ENCODE measurements around the gene TPRG1. TPM values are rescaled to one million over a fixed set of nuclear protein-coding genes. Genes with fewer than 3 reads are reported as not detected.

The TPRG1 gene
- total RNA-seq, 2 experiments from 2014 or later, result 9.7 to 10.5 TPM

DNA sequence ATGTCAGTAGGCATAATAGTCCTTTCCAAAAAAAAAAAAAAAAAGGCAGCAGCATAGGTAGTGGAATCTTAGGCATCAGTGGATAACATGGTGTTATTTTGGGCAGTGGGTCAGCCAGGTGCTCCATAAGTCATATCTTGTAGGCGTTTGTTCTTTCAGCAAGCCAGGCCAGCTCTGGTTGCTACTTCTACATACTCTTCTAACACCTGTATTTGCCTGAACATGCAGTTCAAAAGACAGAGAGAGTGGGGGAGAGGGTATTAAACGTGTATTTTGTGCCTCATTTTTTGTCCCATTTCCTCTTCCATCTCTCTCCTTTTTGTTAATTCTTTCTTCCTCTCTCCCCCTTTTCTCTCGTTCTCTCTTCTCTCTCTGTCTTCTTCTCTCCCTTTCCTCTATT lies 110.4 kb downstream of the TPRG1 start:
- H3K4me3 Mint-ChIP-seq, result no peak overlapping the region

DNA sequence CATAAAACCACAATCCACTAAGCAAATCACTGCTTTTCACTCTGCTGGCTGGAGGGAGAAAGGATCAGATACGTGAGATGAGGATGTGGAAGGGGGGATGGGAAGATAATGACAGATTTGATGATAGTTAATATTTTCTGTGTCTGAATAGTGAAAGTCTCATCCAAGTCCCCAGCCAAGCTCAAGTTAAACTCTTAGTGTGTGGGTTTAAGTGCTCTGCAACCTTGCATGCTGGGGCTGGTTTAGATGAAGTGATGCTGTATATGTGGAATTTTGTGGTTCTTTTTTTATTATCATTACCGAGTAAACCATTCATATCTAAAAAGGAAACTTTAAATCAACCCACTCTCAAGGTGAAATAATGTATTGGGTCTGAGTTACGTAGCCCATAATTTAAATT lies 111.0 kb downstream of the TPRG1 start:
- DNase-seq (no peak), ATAC-seq (no peak)
- H3K27ac Mint-ChIP-seq, result no peak overlapping the region
- H3K9me3 Mint-ChIP-seq (ENCODE audit: low read depth), result no peaks in the 10 kb centered on the region
- CTCF ChIA-PET, result no interaction called here
- no peaks in the 10 kb centered on the region for H3K27me3 Mint-ChIP-seq
- peaks cover 18% of the 10 kb centered on the region for H3K4me1 Mint-ChIP-seq
- peaks cover 2% of the 10 kb centered on the region for H3K36me3 Mint-ChIP-seq
- no peak overlapping the region for H3K4me3 Mint-ChIP-seq

More for the DNA sequence above, 110.4 kb downstream of the TPRG1 start:
- CTCF ChIA-PET, result no interaction called here
- Mint-ChIP-seq H3K9me3 (ENCODE audit: low read depth) (no peaks in the 10 kb centered on the region), H3K27me3 (no peaks in the 10 kb centered on the region), H3K27ac (no peak overlapping the region), H3K4me1 (peaks cover 21% of the 10 kb centered on the region), H3K36me3 (peaks cover 2% of the 10 kb centered on the region)
- DNase-seq (no peak), ATAC-seq (no peak)

DNA sequence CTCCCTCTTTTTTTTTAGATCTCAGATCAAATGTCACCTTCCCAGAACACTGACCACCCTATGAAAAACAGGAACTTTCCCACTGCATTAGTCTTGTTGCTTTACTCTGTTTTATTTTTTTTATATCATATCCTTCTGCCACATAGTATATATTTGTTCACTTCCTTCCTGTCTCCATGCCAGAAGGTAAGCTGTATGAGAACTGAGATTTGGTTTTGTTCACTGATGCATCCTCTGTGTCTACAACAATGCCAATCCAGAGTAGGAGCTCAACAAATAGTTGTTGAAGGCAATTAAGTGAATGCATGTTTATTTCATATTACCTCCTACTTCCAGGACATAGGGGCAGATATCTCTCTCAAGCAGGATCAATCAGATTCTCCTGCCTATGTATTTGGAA lies 114.4 kb downstream of the TPRG1 start:
- H3K36me3 Mint-ChIP-seq, result peaks cover 2% of the 10 kb centered on the region
- peak overlapping the region; percentile 37 for H3K27ac Mint-ChIP-seq
- H3K4me3 Mint-ChIP-seq, result no peak overlapping the region
- peaks cover 27% of the 10 kb centered on the region for H3K4me1 Mint-ChIP-seq
- no peak for DNase-seq
- no peaks in the 10 kb centered on the region for H3K27me3 Mint-ChIP-seq
- CTCF ChIA-PET, result interaction anchor here (1.8 kb wide), 1 partner anchor 22 kb away, joined by 4 read pairs; no protein-coding TSS in a partner anchor
- ATAC-seq, result peak; percentile 36
- no peaks in the 10 kb centered on the region for H3K9me3 Mint-ChIP-seq (ENCODE audit: low read depth)

DNA sequence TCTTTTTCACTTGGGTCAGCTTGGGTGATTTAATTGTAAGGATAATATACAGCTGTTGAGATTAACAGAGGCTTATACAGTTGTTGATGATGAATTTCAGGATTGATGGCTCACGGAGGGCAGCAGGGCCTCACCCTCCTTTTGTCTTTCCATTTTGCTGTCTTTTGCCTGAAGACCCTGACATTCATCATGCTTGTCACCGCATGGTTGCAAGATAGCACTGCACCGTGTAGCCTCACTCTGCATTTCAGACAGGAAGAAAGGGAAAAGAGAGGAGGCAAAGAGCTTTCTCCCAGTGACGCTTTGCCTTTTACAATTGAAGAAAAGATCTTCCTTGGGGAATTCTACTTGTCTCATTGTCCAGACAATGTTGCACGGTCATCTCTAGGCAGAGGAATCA lies 115.1 kb downstream of the TPRG1 start:
- Mint-ChIP-seq H3K4me3 (no peak overlapping the region), H3K9me3 (ENCODE audit: low read depth) (no peaks in the 10 kb centered on the region), H3K36me3 (peaks cover 2% of the 10 kb centered on the region), H3K27ac (peak overlapping the region; percentile 21), H3K4me1 (peaks cover 27% of the 10 kb centered on the region), H3K27me3 (no peaks in the 10 kb centered on the region)
- peak; percentile 9 for ATAC-seq
- DNase-seq, result no peak
- CTCF ChIA-PET, result interaction anchor here (1.8 kb wide), 1 partner anchor 21 kb away, joined by 4 read pairs; no protein-coding TSS in a partner anchor

- Mint-ChIP-seq H3K36me3 (peaks cover 2% of the 10 kb centered on the region), H3K27me3 (no peaks in the 10 kb centered on the region), H3K9me3 (ENCODE audit: low read depth) (no peaks in the 10 kb centered on the region), H3K4me1 (peaks cover 27% of the 10 kb centered on the region), H3K27ac (peak overlapping the region; percentile 41), H3K4me3 (peak overlapping the region; percentile 11)
- CTCF ChIA-PET, result interaction anchor here (0.7 to 1.7 kb wide), 2 partner anchors 9 to 33 kb away, joined by 3 to 5 read pairs; no protein-coding TSS in a partner anchor
- peak; percentile 62 for ATAC-seq
- DNase-seq, result no peak
Observed at GRCh38 chr3:189288348-189289235, 116.8 kb downstream of the TPRG1 start.

DNA sequence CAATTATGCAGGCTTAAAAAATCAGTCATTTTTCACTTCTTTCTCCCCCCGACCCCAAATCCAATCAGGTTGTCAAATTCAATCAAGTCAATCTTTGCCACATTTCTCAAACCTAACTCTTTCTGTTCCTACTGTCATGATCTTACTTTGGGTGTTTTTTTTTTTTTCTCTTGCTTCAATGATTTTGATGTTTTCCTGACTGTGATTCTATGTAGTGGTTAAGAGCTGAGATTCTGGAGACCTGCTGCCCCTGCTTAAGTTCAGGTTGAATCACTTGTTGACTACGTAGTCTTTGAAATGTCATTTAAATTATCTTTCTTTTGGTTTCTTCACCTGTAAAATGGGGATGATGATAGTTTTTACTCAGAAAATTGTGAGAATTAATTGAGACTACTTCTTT lies 117.5 kb downstream of the TPRG1 start:
- DNase-seq (no peak), ATAC-seq (no peak)
- CTCF ChIA-PET, result interaction anchor here (1.3 to 1.7 kb wide), 2 partner anchors 17 to 33 kb away, joined by 3 to 5 read pairs; no protein-coding TSS in a partner anchor
- H3K36me3 Mint-ChIP-seq, result peaks cover 2% of the 10 kb centered on the region
- H3K4me3 Mint-ChIP-seq, result no peak overlapping the region
- H3K9me3 Mint-ChIP-seq (ENCODE audit: low read depth), result no peaks in the 10 kb centered on the region
- H3K27me3 Mint-ChIP-seq, result no peaks in the 10 kb centered on the region
- no peak overlapping the region for H3K27ac Mint-ChIP-seq
- peaks cover 27% of the 10 kb centered on the region for H3K4me1 Mint-ChIP-seq

DNA sequence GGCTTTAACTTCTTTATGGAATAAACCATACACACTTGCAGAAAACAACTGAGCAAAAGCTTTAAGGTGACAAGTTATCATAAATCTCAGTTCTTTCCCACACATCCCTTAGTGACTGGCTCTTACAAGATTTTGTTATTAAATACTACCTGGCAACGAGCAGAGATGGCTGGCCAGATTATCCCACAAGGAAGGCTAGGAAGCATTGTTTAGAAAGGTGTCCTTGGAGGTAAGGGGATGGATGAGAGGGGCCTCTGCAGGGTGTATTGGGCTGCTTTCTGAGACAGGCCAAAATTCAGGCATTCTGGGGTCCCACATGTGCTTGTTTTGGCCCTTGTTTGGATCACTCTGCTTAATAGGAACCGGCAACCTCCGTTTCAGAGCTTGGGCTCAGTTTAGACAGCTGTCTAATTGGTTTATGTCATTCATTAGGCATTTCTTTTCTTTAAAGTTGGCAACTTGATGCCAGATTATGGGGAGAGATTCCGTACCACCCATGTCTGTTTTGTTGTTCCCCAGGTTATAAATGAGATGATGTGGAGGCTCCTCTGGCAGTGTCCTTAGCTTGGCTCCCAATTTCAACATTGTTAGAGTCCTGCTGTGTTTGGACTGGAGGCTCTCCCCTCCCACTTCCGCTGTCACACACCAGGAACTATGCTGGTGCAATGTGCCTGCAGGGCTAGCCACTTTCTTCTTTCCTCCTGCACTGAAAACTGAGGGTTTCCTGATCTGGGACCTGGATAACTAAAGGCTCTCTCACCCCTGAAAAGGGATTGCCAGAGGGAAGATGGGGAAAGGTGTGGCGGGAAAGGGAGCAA lies 121.1 kb downstream of the TPRG1 start:
- Mint-ChIP-seq H3K4me3 (no peak overlapping the region), H3K27me3 (no peaks in the 10 kb centered on the region), H3K27ac (no peak overlapping the region), H3K4me1 (peaks cover 14% of the 10 kb centered on the region), H3K36me3 (peaks cover 4% of the 10 kb centered on the region), H3K9me3 (ENCODE audit: low read depth) (no peaks in the 10 kb centered on the region)
- no peak for DNase-seq
- ATAC-seq, result no peak
- CTCF ChIA-PET, result interaction anchor here (1.4 kb wide), 1 partner anchor 20 kb away, joined by 4 read pairs; no protein-coding TSS in a partner anchor

- H3K4me1 Mint-ChIP-seq, result peaks cover 8% of the 10 kb centered on the region
- DNase-seq, result no peak
- no peak for ATAC-seq
- no peaks in the 10 kb centered on the region for H3K27me3 Mint-ChIP-seq
- H3K9me3 Mint-ChIP-seq (ENCODE audit: low read depth), result no peaks in the 10 kb centered on the region
- peaks cover 7% of the 10 kb centered on the region for H3K36me3 Mint-ChIP-seq
- no peak overlapping the region for H3K4me3 Mint-ChIP-seq
- CTCF ChIA-PET, result no interaction called here
- no peak overlapping the region for H3K27ac Mint-ChIP-seq
Observed at GRCh38 chr3:189294649-189295048, 122.9 kb downstream of the TPRG1 start.

- CTCF ChIA-PET, result interaction anchor here (0.7 kb wide), 1 partner anchor 1274 kb away, joined by 3 read pairs; no protein-coding TSS in a partner anchor
- H3K27me3 Mint-ChIP-seq, result no peaks in the 10 kb centered on the region
- no peak overlapping the region for H3K27ac Mint-ChIP-seq
- H3K4me1 Mint-ChIP-seq, result peaks cover 11% of the 10 kb centered on the region
- DNase-seq (no peak), ATAC-seq (no peak)
- peaks cover 10% of the 10 kb centered on the region for H3K36me3 Mint-ChIP-seq
- H3K9me3 Mint-ChIP-seq (ENCODE audit: low read depth), result no peaks in the 10 kb centered on the region
- H3K4me3 Mint-ChIP-seq, result no peak overlapping the region
Observed at GRCh38 chr3:189295089-189295488, 123.3 kb downstream of the TPRG1 start.

GRCh38 chr3:189297932-189298331 lies 126.2 kb downstream of the TPRG1 start:
- H3K4me1 Mint-ChIP-seq, result peaks cover 11% of the 10 kb centered on the region
- H3K27ac Mint-ChIP-seq, result no peak overlapping the region
- no peak overlapping the region for H3K4me3 Mint-ChIP-seq
- CTCF ChIA-PET, result interaction anchor here (0.8 kb wide), 1 partner anchor 10 kb away, joined by 3 read pairs; no protein-coding TSS in a partner anchor
- ATAC-seq (no peak), DNase-seq (no peak)
- peaks cover 10% of the 10 kb centered on the region for H3K36me3 Mint-ChIP-seq
- peaks cover 2% of the 10 kb centered on the region for H3K9me3 Mint-ChIP-seq (ENCODE audit: low read depth)
- no peaks in the 10 kb centered on the region for H3K27me3 Mint-ChIP-seq

DNA sequence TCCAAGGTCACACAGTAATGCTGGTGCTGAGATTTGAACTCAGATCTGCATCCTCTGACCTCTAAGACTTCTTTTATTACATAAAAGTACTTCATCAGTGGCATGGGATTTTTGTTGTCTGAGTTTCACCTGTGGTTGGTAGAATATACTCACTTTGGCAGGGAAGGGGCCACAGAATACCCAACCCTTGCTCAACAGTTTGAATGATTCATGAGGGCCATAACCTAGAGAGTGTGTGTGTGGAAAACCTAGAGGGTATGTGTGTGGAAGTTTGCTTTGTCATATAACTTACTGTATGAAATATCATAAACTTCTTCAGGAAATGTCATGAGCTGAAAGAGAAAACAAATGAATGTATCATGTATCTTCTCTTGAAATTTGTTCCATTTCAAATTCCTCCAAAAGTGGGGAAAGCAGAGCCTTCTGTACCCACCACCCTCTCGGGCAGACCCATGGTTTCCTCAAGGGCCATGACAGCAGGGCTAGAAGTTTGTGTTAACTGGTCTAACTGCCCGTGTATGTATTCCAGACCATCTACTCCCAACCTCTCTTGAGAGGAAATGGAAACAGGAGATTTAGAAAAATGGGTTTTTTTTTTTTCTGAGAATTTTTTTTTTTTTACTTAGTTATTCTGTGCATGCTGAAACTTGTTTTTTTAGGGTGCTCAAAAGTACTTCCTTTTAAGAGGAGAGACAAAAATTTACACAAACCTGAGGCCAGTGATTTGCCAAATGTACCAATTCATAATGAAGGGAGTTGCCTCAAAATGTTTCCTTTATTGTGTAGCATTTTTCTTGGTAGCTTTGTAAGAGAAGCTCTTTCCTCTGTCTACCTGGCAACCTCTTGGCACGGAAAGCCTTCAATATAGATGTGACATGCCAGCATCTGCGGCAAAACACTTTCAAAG lies 127.0 kb downstream of the TPRG1 start:
- Mint-ChIP-seq H3K4me3 (no peak overlapping the region), H3K9me3 (ENCODE audit: low read depth) (peaks cover 2% of the 10 kb centered on the region), H3K27me3 (no peaks in the 10 kb centered on the region), H3K36me3 (peaks cover 10% of the 10 kb centered on the region), H3K27ac (no peak overlapping the region), H3K4me1 (peaks cover 11% of the 10 kb centered on the region)
- ATAC-seq (no peak), DNase-seq (no peak)
- CTCF ChIA-PET, result interaction anchor here (0.7 to 0.8 kb wide), 3 partner anchors 10 to 983 kb away, joined by 3 read pairs; no protein-coding TSS in a partner anchor

DNA sequence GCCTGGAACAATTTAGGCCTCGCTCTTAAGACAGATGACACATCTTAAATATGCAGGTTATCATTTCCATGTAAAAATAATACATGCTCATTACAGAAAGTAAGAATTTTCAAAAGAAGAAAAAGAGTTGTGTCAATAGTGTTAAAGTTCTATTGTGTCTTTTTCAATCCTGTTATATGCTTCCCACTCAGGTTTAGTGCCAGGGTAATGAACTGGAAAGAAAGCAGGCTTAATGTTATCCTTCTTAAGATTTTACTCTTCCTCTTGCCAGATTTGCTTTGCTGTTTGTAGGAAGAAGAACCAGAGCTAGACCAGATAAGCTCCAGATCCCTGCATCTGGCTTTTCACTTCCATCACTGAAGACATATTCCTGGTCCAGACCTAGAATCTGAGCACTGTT lies 128.6 kb downstream of the TPRG1 start:
- DNase-seq, result no peak
- CTCF ChIA-PET, result interaction anchor here (1.3 kb wide), 1 partner anchor 55 kb away, joined by 3 read pairs; no protein-coding TSS in a partner anchor
- Mint-ChIP-seq H3K36me3 (peaks cover 10% of the 10 kb centered on the region), H3K9me3 (ENCODE audit: low read depth) (peaks cover 2% of the 10 kb centered on the region), H3K27ac (no peak overlapping the region), H3K4me3 (no peak overlapping the region), H3K4me1 (peaks cover 22% of the 10 kb centered on the region), H3K27me3 (no peaks in the 10 kb centered on the region)
- ATAC-seq, result no peak
